ENCODE results near the gene PIEZO2.
"Not testable (repeated sequence)": the region's sequence is repeated elsewhere in the genome, so short reads cannot be mapped to it uniquely, and the experiment has no call there.

PIEZO2 gene

GRCh38 chr18:11149441-11150270 is at the start of gene PIEZO2:
PIEZO2 (minus strand) TSS chr18:11149569; CDS start chr18:11148588, 981 bp downstream.
- DNase-seq: peak; percentile 56

- DNase-seq: no peak
Measured at GRCh38 chr18:11183637-11184036, 34.3 kb upstream of the PIEZO2 start.

GRCh38 chr18:11181629-11182028 is 32.3 kb upstream of the PIEZO2 start:
- DNase-seq: not testable (repeated sequence)

- DNase-seq: no peak
Measured at GRCh38 chr18:11179959-11180519, 30.7 kb upstream of the PIEZO2 start.

GRCh38 chr18:11178951-11179549 is 29.7 kb upstream of the PIEZO2 start:
- no peak for DNase-seq

GRCh38 chr18:11177382-11177781 is 28.0 kb upstream of the PIEZO2 start:
- no peak for DNase-seq

- DNase-seq: no peak
Measured at GRCh38 chr18:11176481-11176881, 27.1 kb upstream of the PIEZO2 start.

GRCh38 chr18:11175266-11175979 is 26.1 kb upstream of the PIEZO2 start:
- no peak for DNase-seq

- not testable (repeated sequence) for DNase-seq
Measured at GRCh38 chr18:11174179-11174578, 24.8 kb upstream of the PIEZO2 start.

GRCh38 chr18:11167778-11168177 is 18.4 kb upstream of the PIEZO2 start:
- DNase-seq: no peak

GRCh38 chr18:11165952-11166351 is 16.6 kb upstream of the PIEZO2 start:
- no peak for DNase-seq

- DNase-seq: no peak
Measured at GRCh38 chr18:11165138-11165537, 15.8 kb upstream of the PIEZO2 start.

GRCh38 chr18:11163665-11164064 is 14.3 kb upstream of the PIEZO2 start:
- no peak for DNase-seq

GRCh38 chr18:11162889-11163288 is 13.5 kb upstream of the PIEZO2 start:
- no peak for DNase-seq

- no peak for DNase-seq
Measured at GRCh38 chr18:11162462-11162861, 13.1 kb upstream of the PIEZO2 start.

- DNase-seq: no peak
Measured at GRCh38 chr18:11160313-11160712, 10.9 kb upstream of the PIEZO2 start.

- DNase-seq: no peak
Measured at GRCh38 chr18:11159844-11160243, 10.5 kb upstream of the PIEZO2 start.

- DNase-seq: no peak
Measured at GRCh38 chr18:11156978-11157377, 7.6 kb upstream of the PIEZO2 start.

- no peak for DNase-seq
Measured at GRCh38 chr18:11155034-11155759, 5.8 kb upstream of the PIEZO2 start.

- peak; percentile 67 for DNase-seq
Measured at GRCh38 chr18:11154368-11154989, 5.1 kb upstream of the PIEZO2 start.

- DNase-seq: no peak
Measured at GRCh38 chr18:11153097-11153496, 3.7 kb upstream of the PIEZO2 start.

- no peak for DNase-seq
Measured at GRCh38 chr18:11150271-11150615, 874 bp upstream of the PIEZO2 start.
